H9 (cell line): ENCODE results near the gene EHF. TPM values are rescaled to one million over a fixed set of nuclear protein-coding genes. Genes with fewer than 3 reads are reported as not detected.

Experiments
- DNase-seq: peaks from one replicate; pipeline ENCODE4 v3.0.0-alpha.2; 2017
- H2AFZ ChIP-seq: one replicate; pipeline ENCODE4 v1.6.1; 2013; ENCODE audit warnings: mild to moderate bottlenecking, low read length, control low read depth, moderate library complexity
- H2AK5ac ChIP-seq: 2 replicates; pipeline ENCODE4 v1.6.1; 2013; ENCODE audit warnings: low read length, control low read depth, mixed read lengths; ENCODE audit not compliant: insufficient read length
- H2BK120ac ChIP-seq: one replicate; pipeline ENCODE4 v1.6.1; 2013; ENCODE audit warnings: low read depth, mild to moderate bottlenecking, low read length, control low read depth, inconsistent platforms; ENCODE audit not compliant: poor library complexity, severe bottlenecking
- H2BK12ac ChIP-seq: 2 replicates; pipeline ENCODE4 v1.6.1; 2013; ENCODE audit warnings: low read length, control low read depth, mixed read lengths, low read depth; ENCODE audit not compliant: insufficient read length
- H2BK15ac ChIP-seq: 2 replicates; pipeline ENCODE4 v1.6.1; 2013; ENCODE audit warnings: low read depth, low read length, control low read depth
- H2BK20ac ChIP-seq: one replicate; pipeline ENCODE4 v1.6.1; 2013; ENCODE audit warnings: low read depth, mild to moderate bottlenecking, low read length, control low read depth, inconsistent platforms; ENCODE audit not compliant: poor library complexity, severe bottlenecking
- H2BK5ac ChIP-seq: 2 replicates; pipeline ENCODE4 v1.6.1; 2013; ENCODE audit warnings: low read length, control low read depth, mixed read lengths; ENCODE audit not compliant: insufficient read length
- H3K14ac ChIP-seq: 2 replicates; pipeline ENCODE4 v1.6.1; 2013; ENCODE audit warnings: low read length, control low read depth; ENCODE audit not compliant: insufficient read depth
- H3K18ac ChIP-seq: 2 replicates; pipeline ENCODE4 v1.6.1; 2013; ENCODE audit warnings: low read depth, mild to moderate bottlenecking, mixed read lengths, low read length, control low read depth; ENCODE audit not compliant: insufficient read length
- H3K23ac ChIP-seq: 2 replicates; pipeline ENCODE4 v1.6.1; 2013; ENCODE audit warnings: low read length, control low read depth, mixed read lengths, low read depth; ENCODE audit not compliant: insufficient read length
- H3K23me2 ChIP-seq: 2 replicates; pipeline ENCODE4 v1.6.1; 2013; ENCODE audit warnings: low read depth, mild to moderate bottlenecking, mixed read lengths, low read length, control low read depth; ENCODE audit not compliant: insufficient read length, poor library complexity, severe bottlenecking
- H3K27ac ChIP-seq: 2 replicates; pipeline ENCODE4 v1.5.1; 2013; ENCODE audit warnings: low read length, control low read depth, mixed read lengths, low read depth; ENCODE audit not compliant: insufficient read length
- H3K27me3 ChIP-seq: 2 replicates; pipeline ENCODE4 v1.6.1; 2013; ENCODE audit warnings: low read length, control low read depth, inconsistent platforms; ENCODE audit not compliant: insufficient read depth
- H3K4ac ChIP-seq: 2 replicates; pipeline ENCODE4 v1.6.1; 2013; ENCODE audit warnings: low read depth, mild to moderate bottlenecking, control low read depth, inconsistent platforms, low read length, moderate library complexity
- H3K4me1 ChIP-seq: 2 replicates; pipeline ENCODE4 v1.6.1; 2013; ENCODE audit warnings: low read length, control low read depth, inconsistent platforms; ENCODE audit not compliant: insufficient read depth
- H3K4me2 ChIP-seq: 2 replicates; pipeline ENCODE4 v1.6.1; 2013; ENCODE audit warnings: low read length, control low read depth, mixed read lengths; ENCODE audit not compliant: insufficient read length, insufficient read depth
- H3K56ac ChIP-seq: 2 replicates; pipeline ENCODE4 v1.6.1; 2013; ENCODE audit warnings: low read depth, mild to moderate bottlenecking, mixed read lengths, low read length, control low read depth; ENCODE audit not compliant: insufficient read length
- H3K79me1 ChIP-seq: 2 replicates; pipeline ENCODE4 v1.6.1; 2013; ENCODE audit warnings: low read depth, mild to moderate bottlenecking, moderate library complexity, low read length, control low read depth, inconsistent platforms; ENCODE audit not compliant: insufficient read depth, poor library complexity, severe bottlenecking
- H3K79me2 ChIP-seq: 2 replicates; pipeline ENCODE4 v1.6.1; 2013; ENCODE audit warnings: low read length, control low read depth, inconsistent platforms; ENCODE audit not compliant: insufficient read depth
- H3K9ac ChIP-seq: 2 replicates; pipeline ENCODE4 v1.6.1; 2013; ENCODE audit warnings: low read length, control low read depth, mixed read lengths; ENCODE audit not compliant: insufficient read length; ENCODE audit errors: extremely low read depth
- H3K9me3 ChIP-seq: one replicate; pipeline ENCODE4 v1.6.1; 2013; ENCODE audit warnings: low read depth, low read length, inconsistent platforms; ENCODE audit not compliant: control insufficient read depth
- H3T11ph ChIP-seq: one replicate; pipeline ENCODE4 v1.6.1; 2013; ENCODE audit warnings: mild to moderate bottlenecking, low read length, control low read depth, inconsistent platforms
- H4K20me1 ChIP-seq: one replicate; pipeline ENCODE4 v1.6.1; 2013; ENCODE audit not compliant: control insufficient read depth, insufficient read length, insufficient read depth
- H4K5ac ChIP-seq: 2 replicates; pipeline ENCODE4 v1.6.1; 2013; ENCODE audit warnings: low read depth, mild to moderate bottlenecking, mixed read lengths, low read length, control low read depth; ENCODE audit not compliant: insufficient read length
- H4K8ac ChIP-seq: replicated peaks from 2 replicates; pipeline ENCODE4 v1.6.1; 2013; ENCODE audit warnings: low read length, control low read depth, mixed read lengths, low read depth; ENCODE audit not compliant: insufficient read length
- H4K91ac ChIP-seq: 2 replicates; pipeline ENCODE4 v1.6.1; 2013; ENCODE audit warnings: low read depth, mild to moderate bottlenecking, moderate library complexity, mixed read lengths, low read length, control low read depth; ENCODE audit not compliant: insufficient read length
- H3K27ac Mint-ChIP-seq, 3 experiments: 2 replicates in 2 of 3; 3 replicates in 1 of 3; pipeline ENCODE4 v1.8.0; 2020 to 2021; ENCODE audit warnings: mixed read lengths in 3 of 3, mild to moderate bottlenecking in 1 of 3, moderate library complexity in 1 of 3
- H3K27me3 Mint-ChIP-seq: 2 replicates; pipeline ENCODE4 v1.8.0; 2021; ENCODE audit warnings: low read depth, mild to moderate bottlenecking, moderate library complexity, mixed read lengths
- H3K36me3 Mint-ChIP-seq, 3 experiments: 2 replicates in 2 of 3; 3 replicates in 1 of 3; pipeline ENCODE4 v1.8.0; 2020 to 2021; ENCODE audit warnings: low read depth in 3 of 3, mixed read lengths in 3 of 3; ENCODE audit not compliant: insufficient read depth in 1 of 3
- H3K4me1 Mint-ChIP-seq, 2 experiments: 2 replicates each; pipeline ENCODE4 v1.8.0; 2020; ENCODE audit warnings: mixed read lengths in 2 of 2
- H3K4me3 Mint-ChIP-seq, 2 experiments: 2 replicates in 1 of 2; 3 replicates in 1 of 2; pipeline ENCODE4 v1.8.0; 2020 to 2021; ENCODE audit warnings: mild to moderate bottlenecking in 2 of 2, mixed read lengths in 2 of 2, moderate library complexity in 1 of 2
- H3K9me3 Mint-ChIP-seq, 2 experiments: 2 replicates in 1 of 2; 3 replicates in 1 of 2; pipeline ENCODE4 v1.8.0; 2020; ENCODE audit warnings: mild to moderate bottlenecking in 2 of 2, mixed read lengths in 2 of 2, moderate library complexity in 1 of 2
- CTCF ChIP-seq: fragments of 200-600 bp; sonication (generic); conservative IDR thresholded peaks from 3 replicates; pipeline ENCODE4 v1.8.0; 2021; ENCODE audit warnings: antibody characterized with exemption, mild to moderate bottlenecking
- total RNA-seq: library from RNA; stranded (reverse); gene quantifications from 2 replicates; pipeline ENCODE4 v1.2.1, GENCODE V29; 2021

The EHF gene
- total RNA-seq, 1 experiment from 2014 or later = not detected

- no peaks in the 10 kb centered on the region for H3K79me2 ChIP-seq
- H2AK5ac ChIP-seq = no peak overlapping the region
- H3K4me1 ChIP-seq = no peaks in the 10 kb centered on the region; the same call in 1 of the 2 replicates
- H4K20me1 ChIP-seq = no peaks in the 10 kb centered on the region
- no peak overlapping the region for H2BK12ac ChIP-seq
- H3K14ac ChIP-seq = no peak overlapping the region
- H3K4me2 ChIP-seq = no peak overlapping the region
- no peaks in the 10 kb centered on the region; the same call in 1 of the 2 replicates for H3K27me3 Mint-ChIP-seq
- no peak overlapping the region for H3K4me3 Mint-ChIP-seq
- H3K4ac ChIP-seq = no peak overlapping the region
- peaks cover 16 to 24% of the 10 kb centered on the region in 2 experiments for H3K4me1 Mint-ChIP-seq
- H3K79me1 ChIP-seq = no peaks in the 10 kb centered on the region
- no peak overlapping the region for H2BK20ac ChIP-seq
- no peak overlapping the region for H2BK5ac ChIP-seq
- H2BK15ac ChIP-seq = no peak overlapping the region
- no peak overlapping the region for H4K91ac ChIP-seq
- H3T11ph ChIP-seq = no peak overlapping the region
- H3K27me3 ChIP-seq = no peaks in the 10 kb centered on the region
- no peak for TF ChIP-seq CTCF
- H3K9me3 ChIP-seq = no peaks in the 10 kb centered on the region
- no peak overlapping the region for H3K56ac ChIP-seq
- H2AFZ ChIP-seq = no peak overlapping the region
- no peak overlapping the region for H3K23ac ChIP-seq
- H3K27ac ChIP-seq = no peak overlapping the region
- DNase-seq = no peak
- H3K9ac ChIP-seq = no peak overlapping the region
- H3K23me2 ChIP-seq = no peaks in the 10 kb centered on the region
- H4K5ac ChIP-seq = no peak overlapping the region
- H3K9me3 Mint-ChIP-seq = no peaks in the 10 kb centered on the region
- H3K27ac Mint-ChIP-seq = no peak overlapping the region
- H3K18ac ChIP-seq = no peak overlapping the region
- no peaks in the 10 kb centered on the region for H3K36me3 Mint-ChIP-seq
- no peak overlapping the region for H4K8ac ChIP-seq
- H2BK120ac ChIP-seq = no peak overlapping the region
Measured at GRCh38 chr11:34633640-34633989, 12.7 kb downstream of the EHF start.
